HEK293 (cell line): ENCODE measurements around the gene RELT.
A peak's percentile ranks its signal among the peaks of the same experiment; 100 is the strongest.

ENCODE experiments used
- CTCF ChIA-PET: fragments of 350-600 bp; formaldehyde crosslinking; extraction: SDS; loops from one replicate; lab custom pipeline; 2021; ENCODE audit warnings: antibody characterized with exemption; lab: Yijun Ruan, JAX
- POLR2A ChIA-PET: fragments of 300-600 bp; formaldehyde crosslinking; extraction: SDS; loops from one replicate; lab custom pipeline; 2020; ENCODE audit warnings: antibody characterized with exemption, inconsistent platforms; lab: Yijun Ruan, JAX
- H3K27ac ChIP-seq: fragments of 200-500 bp; sonication (Bioruptor generic); 2 replicates; pipeline ENCODE4 v1.5.1; 2014; ENCODE audit warnings: low read depth, low read length, control low read depth, inconsistent platforms; ENCODE audit errors: extremely low read depth
- H3K36me3 ChIP-seq, 2 experiments: fragments of 200-500 bp in 1 of 2; sonication (Bioruptor generic) in 1 of 2; 1 replicate in 1 of 2; 2 replicates in 1 of 2; pipeline ENCODE4 v1.5.1; 2014 to 2017; ENCODE audit warnings: inconsistent platforms in 2 of 2, low read length in 2 of 2; ENCODE audit not compliant: control insufficient read depth in 2 of 2, insufficient read depth in 1 of 2
- H3K4me1 ChIP-seq: fragments of 200-500 bp; sonication (Bioruptor generic); 2 replicates; pipeline ENCODE4 v1.5.1; 2014; ENCODE audit warnings: mild to moderate bottlenecking, low read length, inconsistent platforms; ENCODE audit not compliant: control insufficient read depth, insufficient read depth
- H3K4me3 ChIP-seq: 2 replicates; pipeline ENCODE4 v1.5.1; 2011; ENCODE audit warnings: low read depth, mild to moderate bottlenecking, control low read depth, low read length, moderate library complexity
- H3K9me3 ChIP-seq: fragments of 200-500 bp; sonication (Bioruptor generic); 2 replicates; pipeline ENCODE4 v1.5.1; 2014; ENCODE audit warnings: low read depth, low read length, inconsistent platforms; ENCODE audit not compliant: control insufficient read depth, insufficient read depth
- BCL11A ChIP-seq: fragments of 450-650 bp; formaldehyde crosslinking; IDR thresholded peaks from 2 replicates; pipeline ENCODE4 v1.5.1; 2016; ENCODE audit warnings: low read depth, missing biosample characterization, missing genetic modification characterization
- GLI2 ChIP-seq: fragments of 450-650 bp; formaldehyde crosslinking; IDR thresholded peaks from 2 replicates; pipeline ENCODE4; 2017; ENCODE audit warnings: missing biosample characterization, missing genetic modification characterization, low read depth, borderline replicate concordance
- ZBTB7A ChIP-seq: fragments of 450-650 bp; formaldehyde crosslinking; IDR thresholded peaks from 2 replicates; pipeline ENCODE4 v1.5.1; 2016; ENCODE audit warnings: low read depth, missing biosample characterization, missing genetic modification characterization
- ZNF19 ChIP-seq: fragments of 450-650 bp; formaldehyde crosslinking; IDR thresholded peaks from 2 replicates; pipeline ENCODE4; 2016; ENCODE audit warnings: missing biosample characterization, missing genetic modification characterization, low read depth
- ZNF221 ChIP-seq: fragments of 450-650 bp; formaldehyde crosslinking; IDR thresholded peaks from 2 replicates; pipeline ENCODE4 v1.5.1; 2017; ENCODE audit warnings: missing biosample characterization, missing genetic modification characterization, borderline replicate concordance
- ZNF302 ChIP-seq: fragments of 450-650 bp; formaldehyde crosslinking; IDR thresholded peaks from 2 replicates; pipeline ENCODE4 v1.5.1; 2016; ENCODE audit warnings: missing biosample characterization, missing genetic modification characterization, low read depth
- ZNF473 ChIP-seq: fragments of 450-650 bp; formaldehyde crosslinking; IDR thresholded peaks from 2 replicates; pipeline ENCODE4 v1.5.1; 2017; ENCODE audit warnings: missing biosample characterization, missing genetic modification characterization
- ZNF600 ChIP-seq: fragments of 450-650 bp; formaldehyde crosslinking; IDR thresholded peaks from 2 replicates; pipeline ENCODE4 v1.5.1; 2016; ENCODE audit warnings: missing biosample characterization, missing genetic modification characterization
- ZNF621 ChIP-seq: fragments of 450-650 bp; formaldehyde crosslinking; IDR thresholded peaks from 2 replicates; pipeline ENCODE4 v1.5.1; 2017; ENCODE audit warnings: missing biosample characterization, missing genetic modification characterization
- ZNF677 ChIP-seq: fragments of 450-650 bp; IDR thresholded peaks from 2 replicates; pipeline ENCODE4 v1.5.0; 2018; ENCODE audit warnings: missing biosample characterization, mild to moderate bottlenecking, missing genetic modification characterization, moderate library complexity
- ZNF785 ChIP-seq: fragments of 450-650 bp; formaldehyde crosslinking; IDR thresholded peaks from 2 replicates; pipeline ENCODE4 v1.5.1; 2016; ENCODE audit warnings: missing biosample characterization, missing genetic modification characterization
- TF ChIP-seq, protein P1 (sequence below): fragments of 450-650 bp; formaldehyde crosslinking; IDR thresholded peaks from 2 replicates; pipeline ENCODE4 v1.5.1; 2016; ENCODE audit warnings: missing biosample characterization, missing genetic modification characterization, low read depth
- TF ChIP-seq, protein P2 (sequence below): IDR thresholded peaks from 2 replicates; pipeline ENCODE4 v1.6.1; 2011; ENCODE audit warnings: mild to moderate bottlenecking, low read depth, low read length, borderline replicate concordance
- TF ChIP-seq, protein P3 (sequence below): fragments of 450-650 bp; formaldehyde crosslinking; IDR thresholded peaks from 2 replicates; pipeline ENCODE4 v1.5.1; 2016; ENCODE audit warnings: missing biosample characterization, missing genetic modification characterization, borderline replicate concordance
- TF ChIP-seq, protein P4 (sequence below): fragments of 450-650 bp; IDR thresholded peaks from 2 replicates; pipeline ENCODE4 v1.5.1; 2018; ENCODE audit warnings: missing biosample characterization, missing genetic modification characterization

The RELT gene

DNA sequence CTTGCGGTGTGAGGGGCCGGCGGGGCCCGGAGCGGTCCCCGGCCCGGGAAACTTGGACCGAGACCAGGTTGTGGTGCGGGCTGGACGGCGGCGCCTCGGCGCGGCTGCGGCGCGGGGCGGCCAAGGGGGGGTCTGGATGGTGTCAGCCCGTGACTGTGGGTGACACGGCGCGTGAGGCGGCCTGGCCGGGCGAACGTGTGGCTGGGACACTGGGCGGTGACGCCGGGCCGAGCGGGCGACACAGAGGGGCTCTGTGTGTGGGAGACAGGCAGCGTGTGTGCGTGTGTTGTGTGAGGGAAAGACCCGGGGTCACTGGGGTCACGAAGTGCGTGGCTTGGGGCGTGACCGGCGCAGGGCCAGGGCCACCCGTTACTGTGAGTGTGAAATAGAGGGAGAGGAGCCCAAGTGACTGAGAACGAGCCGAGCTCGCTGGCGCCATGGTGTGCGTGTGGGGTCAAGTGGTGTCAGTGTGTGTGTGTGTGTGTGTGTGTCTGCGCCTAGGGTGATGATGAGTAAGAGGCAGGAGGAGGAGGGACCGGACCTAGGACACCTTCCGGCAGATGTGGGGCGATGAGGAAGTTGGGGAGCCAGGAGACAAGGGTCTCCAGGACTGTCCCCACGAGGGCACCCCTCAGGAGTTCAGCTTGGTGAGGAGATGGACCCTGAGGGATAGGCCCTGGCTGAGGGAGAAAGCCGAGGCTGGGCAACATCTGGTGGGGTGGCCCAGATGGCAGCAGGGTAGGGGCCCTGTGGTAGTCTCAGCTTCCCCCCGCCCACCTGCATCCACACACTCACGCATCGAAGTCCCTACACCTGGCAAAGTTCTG lies 817 bp downstream of the RELT start (continued):
- TF ChIP-seq, protein P1, sequence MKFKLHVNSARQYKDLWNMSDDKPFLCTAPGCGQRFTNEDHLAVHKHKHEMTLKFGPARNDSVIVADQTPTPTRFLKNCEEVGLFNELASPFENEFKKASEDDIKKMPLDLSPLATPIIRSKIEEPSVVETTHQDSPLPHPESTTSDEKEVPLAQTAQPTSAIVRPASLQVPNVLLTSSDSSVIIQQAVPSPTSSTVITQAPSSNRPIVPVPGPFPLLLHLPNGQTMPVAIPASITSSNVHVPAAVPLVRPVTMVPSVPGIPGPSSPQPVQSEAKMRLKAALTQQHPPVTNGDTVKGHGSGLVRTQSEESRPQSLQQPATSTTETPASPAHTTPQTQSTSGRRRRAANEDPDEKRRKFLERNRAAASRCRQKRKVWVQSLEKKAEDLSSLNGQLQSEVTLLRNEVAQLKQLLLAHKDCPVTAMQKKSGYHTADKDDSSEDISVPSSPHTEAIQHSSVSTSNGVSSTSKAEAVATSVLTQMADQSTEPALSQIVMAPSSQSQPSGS (tag by site-specific recombination), result 0 out of 2 replicates have a peak, but pooled peaks have one; percentile 8
- TF ChIP-seq ZNF302 (tag by site-specific recombination) (no peak), ZNF19 (tag by site-specific recombination) (no peak), GLI2 (no peak), ZNF785 (tag by site-specific recombination) (no peak), BCL11A (peak; percentile 99), ZNF600 (tag by site-specific recombination) (peak; percentile 65; the same call in 1 of the 2 replicates), ZNF677 (tag by site-specific recombination) (no peak)
- TF ChIP-seq, protein P2, sequence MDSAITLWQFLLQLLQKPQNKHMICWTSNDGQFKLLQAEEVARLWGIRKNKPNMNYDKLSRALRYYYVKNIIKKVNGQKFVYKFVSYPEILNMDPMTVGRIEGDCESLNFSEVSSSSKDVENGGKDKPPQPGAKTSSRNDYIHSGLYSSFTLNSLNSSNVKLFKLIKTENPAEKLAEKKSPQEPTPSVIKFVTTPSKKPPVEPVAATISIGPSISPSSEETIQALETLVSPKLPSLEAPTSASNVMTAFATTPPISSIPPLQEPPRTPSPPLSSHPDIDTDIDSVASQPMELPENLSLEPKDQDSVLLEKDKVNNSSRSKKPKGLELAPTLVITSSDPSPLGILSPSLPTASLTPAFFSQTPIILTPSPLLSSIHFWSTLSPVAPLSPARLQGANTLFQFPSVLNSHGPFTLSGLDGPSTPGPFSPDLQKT, result no peak

DNA sequence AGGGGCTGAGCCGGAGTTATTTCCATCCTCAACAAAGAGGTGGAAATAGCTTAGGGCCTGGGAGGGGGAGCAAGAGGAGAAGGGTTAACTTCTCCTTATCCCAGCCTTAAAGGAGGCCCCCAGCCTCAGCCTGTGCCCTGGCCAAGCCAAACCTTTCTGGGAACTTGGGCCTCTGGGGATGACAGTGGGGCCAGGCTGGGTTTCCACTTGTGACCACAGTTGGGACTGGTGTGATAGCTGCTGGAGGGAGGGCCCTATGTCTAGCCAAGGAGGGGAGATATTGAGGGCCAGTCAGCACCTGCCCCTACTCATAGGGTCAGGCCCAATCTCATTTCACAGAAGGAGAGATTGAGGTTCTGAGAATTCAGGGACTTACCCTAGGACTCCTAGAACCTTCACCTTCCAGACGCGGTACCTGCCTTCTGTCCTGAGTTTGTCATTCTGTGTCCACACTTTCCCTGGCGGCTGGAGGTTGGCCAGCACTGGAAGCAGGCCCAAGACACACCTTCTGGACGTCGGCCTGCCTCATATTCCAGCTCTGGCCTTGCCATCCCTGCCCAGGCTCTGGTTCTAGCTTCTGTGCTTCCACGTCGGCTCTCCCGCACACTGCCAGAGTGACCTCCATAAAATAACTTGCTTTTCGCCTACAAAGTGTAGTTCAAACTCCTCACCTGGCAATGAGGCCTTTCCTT lies 3.1 kb downstream of the RELT start:
- Histone ChIP-seq H3K9me3 (no peaks in the 10 kb centered on the region), H3K4me3 (no peak overlapping the region), H3K27ac (no peak overlapping the region), H3K4me1 (peaks cover 4% of the 10 kb centered on the region; the same call in 1 of the 2 replicates), H3K36me3 (peaks cover 0 to under 1% of the 10 kb centered on the region in 2 experiments; a peak in 1 of 3 replicates)
- CTCF ChIA-PET, result interaction anchor here (0.6 to 1.7 kb wide), 4 partner anchors 28 to 281 kb away, joined by 3 to 8 read pairs (median 4); no protein-coding TSS in a partner anchor
- TF ChIP-seq, protein P1 (tag by site-specific recombination), result no peak
- no peak for TF ChIP-seq ZNF221 (tag by site-specific recombination)
- TF ChIP-seq, protein P3, sequence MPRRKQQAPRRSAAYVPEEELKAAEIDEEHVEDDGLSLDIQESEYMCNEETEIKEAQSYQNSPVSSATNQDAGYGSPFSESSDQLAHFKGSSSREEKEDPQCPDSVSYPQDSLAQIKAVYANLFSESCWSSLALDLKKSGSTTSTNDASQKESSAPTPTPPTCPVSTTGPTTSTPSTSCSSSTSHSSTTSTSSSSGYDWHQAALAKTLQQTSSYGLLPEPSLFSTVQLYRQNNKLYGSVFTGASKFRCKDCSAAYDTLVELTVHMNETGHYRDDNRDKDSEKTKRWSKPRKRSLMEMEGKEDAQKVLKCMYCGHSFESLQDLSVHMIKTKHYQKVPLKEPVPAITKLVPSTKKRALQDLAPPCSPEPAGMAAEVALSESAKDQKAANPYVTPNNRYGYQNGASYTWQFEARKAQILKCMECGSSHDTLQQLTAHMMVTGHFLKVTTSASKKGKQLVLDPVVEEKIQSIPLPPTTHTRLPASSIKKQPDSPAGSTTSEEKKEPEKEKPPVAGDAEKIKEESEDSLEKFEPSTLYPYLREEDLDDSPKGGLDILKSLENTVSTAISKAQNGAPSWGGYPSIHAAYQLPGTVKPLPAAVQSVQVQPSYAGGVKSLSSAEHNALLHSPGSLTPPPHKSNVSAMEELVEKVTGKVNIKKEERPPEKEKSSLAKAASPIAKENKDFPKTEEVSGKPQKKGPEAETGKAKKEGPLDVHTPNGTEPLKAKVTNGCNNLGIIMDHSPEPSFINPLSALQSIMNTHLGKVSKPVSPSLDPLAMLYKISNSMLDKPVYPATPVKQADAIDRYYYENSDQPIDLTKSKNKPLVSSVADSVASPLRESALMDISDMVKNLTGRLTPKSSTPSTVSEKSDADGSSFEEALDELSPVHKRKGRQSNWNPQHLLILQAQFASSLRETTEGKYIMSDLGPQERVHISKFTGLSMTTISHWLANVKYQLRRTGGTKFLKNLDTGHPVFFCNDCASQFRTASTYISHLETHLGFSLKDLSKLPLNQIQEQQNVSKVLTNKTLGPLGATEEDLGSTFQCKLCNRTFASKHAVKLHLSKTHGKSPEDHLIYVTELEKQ (tag by site-specific recombination), result no peak
- no peak for TF ChIP-seq ZBTB7A
- TF ChIP-seq ZNF621 (tag by site-specific recombination), result no peak
- TF ChIP-seq ZNF473 (tag by site-specific recombination), result no peak
- TF ChIP-seq, protein P4, sequence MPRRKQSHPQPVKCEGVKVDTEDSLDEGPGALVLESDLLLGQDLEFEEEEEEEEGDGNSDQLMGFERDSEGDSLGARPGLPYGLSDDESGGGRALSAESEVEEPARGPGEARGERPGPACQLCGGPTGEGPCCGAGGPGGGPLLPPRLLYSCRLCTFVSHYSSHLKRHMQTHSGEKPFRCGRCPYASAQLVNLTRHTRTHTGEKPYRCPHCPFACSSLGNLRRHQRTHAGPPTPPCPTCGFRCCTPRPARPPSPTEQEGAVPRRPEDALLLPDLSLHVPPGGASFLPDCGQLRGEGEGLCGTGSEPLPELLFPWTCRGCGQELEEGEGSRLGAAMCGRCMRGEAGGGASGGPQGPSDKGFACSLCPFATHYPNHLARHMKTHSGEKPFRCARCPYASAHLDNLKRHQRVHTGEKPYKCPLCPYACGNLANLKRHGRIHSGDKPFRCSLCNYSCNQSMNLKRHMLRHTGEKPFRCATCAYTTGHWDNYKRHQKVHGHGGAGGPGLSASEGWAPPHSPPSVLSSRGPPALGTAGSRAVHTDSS (tag by site-specific recombination), result no peak
- POLR2A ChIA-PET, result interaction anchor here (0.6 to 0.9 kb wide), 2 partner anchors 27 to 28 kb away, joined by 3 read pairs; no protein-coding TSS in a partner anchor
